Glutamatergic neuron (in vitro differentiated cells): ENCODE measurements around the gene NFKBIE. TPM values are rescaled to one million over a fixed set of nuclear protein-coding genes. Genes with fewer than 3 reads are reported as not detected.

Source experiments
- DNase-seq: peaks from one replicate; pipeline ENCODE4 v3.0.0; 2022
- H3K27ac Mint-ChIP-seq: one replicate; pipeline ENCODE4 v1.8.0; 2020; ENCODE audit warnings: mild to moderate bottlenecking, mixed read lengths, inconsistent platforms; ENCODE audit not compliant: unreplicated experiment
- H3K27me3 Mint-ChIP-seq: one replicate; pipeline ENCODE4 v1.8.0; 2020; ENCODE audit warnings: mild to moderate bottlenecking, moderate library complexity, mixed read lengths, inconsistent platforms; ENCODE audit not compliant: unreplicated experiment
- H3K36me3 Mint-ChIP-seq: one replicate; pipeline ENCODE4 v1.8.0; 2020; ENCODE audit warnings: mild to moderate bottlenecking, mixed read lengths, inconsistent platforms; ENCODE audit not compliant: unreplicated experiment
- H3K4me1 Mint-ChIP-seq: one replicate; pipeline ENCODE4 v1.8.0; 2020; ENCODE audit warnings: mild to moderate bottlenecking, low read depth, mixed read lengths, inconsistent platforms; ENCODE audit not compliant: unreplicated experiment
- H3K4me3 Mint-ChIP-seq: one replicate; pipeline ENCODE4 v1.8.0; 2020; ENCODE audit warnings: mild to moderate bottlenecking, mixed read lengths, inconsistent platforms; ENCODE audit not compliant: unreplicated experiment
- H3K9me3 Mint-ChIP-seq: one replicate; pipeline ENCODE4 v1.8.0; 2020; ENCODE audit warnings: mild to moderate bottlenecking, moderate library complexity, mixed read lengths, inconsistent platforms; ENCODE audit not compliant: unreplicated experiment
- total RNA-seq: library from RNA; stranded (reverse); fragmentation: NEBNext Ultra II Directional; extraction: Animal tissue kit (Norgen Biotek cat#: 25700); gene quantifications from one replicate; pipeline ENCODE4 v1.2.1, GENCODE V29; 2021; ENCODE audit not compliant: unreplicated experiment
- TF ChIP-seq, protein P1 (sequence below): fragments of 200-600 bp; sonication (generic); IDR thresholded peaks from one replicate; pipeline ENCODE4 v1.5.0; 2021; ENCODE audit not compliant: partially characterized antibody, unreplicated experiment

The NFKBIE gene
- total RNA-seq, 1 donor from 2014 or later, result 15.3 TPM

DNA sequence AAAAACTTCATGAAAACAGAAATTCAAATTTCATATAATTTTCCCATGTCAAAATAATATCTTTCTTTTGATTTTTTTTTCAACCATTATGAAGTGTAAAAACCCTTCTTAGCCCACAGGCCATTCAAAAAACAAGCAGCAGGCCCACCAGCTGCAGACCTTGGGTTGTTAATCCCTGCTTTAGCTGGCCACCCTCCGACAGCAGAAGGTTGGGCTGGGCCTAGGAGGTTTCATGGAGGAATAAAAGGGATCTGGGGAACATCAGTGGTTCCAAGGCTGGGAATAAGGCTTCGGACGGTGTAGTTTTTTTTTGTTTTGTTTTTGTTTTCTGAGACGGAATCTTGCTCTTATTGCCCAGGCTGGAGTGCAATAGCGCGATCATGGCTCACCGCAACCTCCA, 22.0 kb downstream of the NFKBIE start:
- Mint-ChIP-seq H3K27me3 (peaks cover 26% of the 10 kb centered on the region), H3K4me1 (peaks cover 16% of the 10 kb centered on the region), H3K9me3 (peaks cover 21% of the 10 kb centered on the region), H3K4me3 (no peak overlapping the region), H3K27ac (no peak overlapping the region), H3K36me3 (peaks cover under 1% of the 10 kb centered on the region)
- TF ChIP-seq, protein P1, sequence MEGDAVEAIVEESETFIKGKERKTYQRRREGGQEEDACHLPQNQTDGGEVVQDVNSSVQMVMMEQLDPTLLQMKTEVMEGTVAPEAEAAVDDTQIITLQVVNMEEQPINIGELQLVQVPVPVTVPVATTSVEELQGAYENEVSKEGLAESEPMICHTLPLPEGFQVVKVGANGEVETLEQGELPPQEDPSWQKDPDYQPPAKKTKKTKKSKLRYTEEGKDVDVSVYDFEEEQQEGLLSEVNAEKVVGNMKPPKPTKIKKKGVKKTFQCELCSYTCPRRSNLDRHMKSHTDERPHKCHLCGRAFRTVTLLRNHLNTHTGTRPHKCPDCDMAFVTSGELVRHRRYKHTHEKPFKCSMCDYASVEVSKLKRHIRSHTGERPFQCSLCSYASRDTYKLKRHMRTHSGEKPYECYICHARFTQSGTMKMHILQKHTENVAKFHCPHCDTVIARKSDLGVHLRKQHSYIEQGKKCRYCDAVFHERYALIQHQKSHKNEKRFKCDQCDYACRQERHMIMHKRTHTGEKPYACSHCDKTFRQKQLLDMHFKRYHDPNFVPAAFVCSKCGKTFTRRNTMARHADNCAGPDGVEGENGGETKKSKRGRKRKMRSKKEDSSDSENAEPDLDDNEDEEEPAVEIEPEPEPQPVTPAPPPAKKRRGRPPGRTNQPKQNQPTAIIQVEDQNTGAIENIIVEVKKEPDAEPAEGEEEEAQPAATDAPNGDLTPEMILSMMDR, result no peak
- no peak for DNase-seq

DNA sequence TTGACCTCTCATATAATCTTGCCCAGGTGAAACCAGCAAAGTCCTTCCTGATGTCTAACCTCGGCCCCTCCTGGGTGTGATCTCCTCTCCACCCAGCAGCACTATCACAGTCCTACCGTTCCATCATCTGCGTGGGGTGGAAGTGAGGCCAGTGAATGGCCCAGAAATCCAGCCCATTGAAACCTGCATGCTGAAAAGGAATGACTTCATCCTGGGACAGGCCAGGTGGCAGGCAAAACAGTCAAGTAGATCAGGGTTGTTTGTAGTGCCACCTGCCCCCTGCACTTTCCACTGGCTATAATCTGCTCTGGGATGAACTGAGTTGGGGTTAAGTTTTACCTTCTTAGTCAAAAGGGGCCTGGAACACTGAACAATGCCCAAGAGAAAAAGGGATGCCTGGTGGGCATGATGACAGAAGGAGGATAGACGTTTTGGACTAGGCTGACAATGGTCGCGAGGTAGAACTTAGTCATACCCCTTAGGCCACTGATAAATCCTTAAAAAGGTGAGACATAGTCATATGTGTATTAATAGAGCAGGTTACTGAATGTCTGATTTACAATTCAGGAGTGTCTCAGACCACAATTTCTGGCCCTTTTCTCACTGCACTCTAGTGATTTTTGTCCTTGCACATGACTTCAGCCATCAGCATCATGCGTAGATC, 26.5 kb downstream of the NFKBIE start:
- Mint-ChIP-seq H3K4me3 (peak overlapping the region; percentile 47), H3K27me3 (peaks cover 11% of the 10 kb centered on the region), H3K27ac (peak overlapping the region; percentile 92), H3K4me1 (peaks cover 27% of the 10 kb centered on the region), H3K9me3 (peaks cover 7% of the 10 kb centered on the region), H3K36me3 (no peaks in the 10 kb centered on the region)
- TF ChIP-seq, protein P1, result no peak
- no peak for DNase-seq

DNA sequence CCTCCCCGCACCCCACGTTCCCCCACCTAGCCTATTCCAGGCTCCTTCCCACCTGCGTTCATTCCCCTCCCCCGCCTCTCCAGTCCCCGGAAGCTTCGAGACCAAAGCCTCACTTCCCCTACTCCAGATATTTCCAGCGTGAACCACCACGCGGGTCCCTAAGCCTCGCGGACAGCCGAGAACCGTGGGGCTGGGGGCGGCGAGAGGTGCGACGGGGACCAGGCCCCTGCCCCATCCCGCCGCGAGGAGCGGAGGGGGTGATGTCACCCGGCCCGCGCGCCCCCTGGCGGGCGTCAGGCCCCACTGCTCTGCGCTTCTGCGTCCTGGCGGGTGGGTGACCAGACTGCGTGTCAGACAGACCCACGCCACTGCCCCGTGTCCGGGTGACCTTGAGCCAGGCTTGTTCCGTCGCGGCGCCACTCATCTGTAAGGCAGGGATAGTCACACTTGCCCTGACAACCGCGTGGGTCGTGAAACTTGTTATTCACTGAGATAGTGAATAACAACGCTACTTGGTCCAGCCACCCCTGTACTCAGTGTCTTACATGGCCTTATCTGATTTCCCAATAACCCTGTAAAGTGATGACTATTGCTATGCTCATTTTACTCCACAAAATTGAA, 27.4 kb downstream of the NFKBIE start:
- peak overlapping the region; percentile 77 for H3K4me3 Mint-ChIP-seq
- TF ChIP-seq, protein P1, result peak; percentile 99
- peaks cover 7% of the 10 kb centered on the region for H3K9me3 Mint-ChIP-seq
- peak overlapping the region; percentile 92 for H3K27ac Mint-ChIP-seq
- peak; percentile 87 for DNase-seq
- H3K36me3 Mint-ChIP-seq, result no peaks in the 10 kb centered on the region
- H3K27me3 Mint-ChIP-seq, result peaks cover 11% of the 10 kb centered on the region
- peaks cover 31% of the 10 kb centered on the region for H3K4me1 Mint-ChIP-seq

DNA sequence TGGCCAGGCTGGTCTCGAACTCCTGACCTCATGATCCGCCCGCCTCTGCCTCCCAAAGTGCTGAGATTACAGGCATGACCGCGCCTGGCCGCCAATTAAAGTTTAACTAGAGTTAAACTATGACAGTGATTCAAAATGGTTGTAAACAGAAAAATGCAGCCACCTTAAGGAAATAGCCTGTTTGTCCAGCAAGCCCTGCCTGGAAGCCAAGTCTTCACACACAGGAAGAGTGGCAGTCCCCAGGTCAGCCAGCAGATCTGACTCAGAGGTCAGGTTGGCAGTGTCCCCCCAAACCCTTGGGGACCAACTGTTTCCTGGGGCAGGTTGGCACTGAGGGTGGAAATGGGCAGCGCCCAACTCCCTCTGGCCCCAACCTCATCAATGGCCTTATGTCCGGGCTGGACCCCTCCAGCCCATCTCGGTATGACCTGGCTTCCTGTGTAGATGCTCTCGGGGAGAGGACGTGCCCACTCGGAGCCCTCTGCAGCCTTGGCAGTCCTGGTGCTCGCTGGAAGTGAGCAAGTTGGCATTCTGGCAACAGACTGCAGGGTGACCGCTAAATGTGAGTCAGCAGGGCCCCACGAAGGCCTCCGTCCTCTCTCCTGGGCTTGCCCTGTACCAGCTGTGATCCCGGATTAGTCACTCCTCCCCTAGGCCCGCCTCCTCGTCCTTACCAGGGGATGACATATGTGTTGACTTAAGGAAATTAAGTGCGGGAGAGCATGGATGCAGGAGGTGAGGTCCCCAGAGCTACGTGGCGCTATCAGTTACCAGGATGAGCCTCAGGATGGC, 28.1 kb downstream of the NFKBIE start:
- Mint-ChIP-seq H3K27ac (peak overlapping the region; percentile 92), H3K9me3 (peaks cover 7% of the 10 kb centered on the region), H3K4me1 (peaks cover 31% of the 10 kb centered on the region), H3K27me3 (peaks cover 11% of the 10 kb centered on the region), H3K4me3 (peak overlapping the region; percentile 77), H3K36me3 (no peaks in the 10 kb centered on the region)
- TF ChIP-seq, protein P1, result no peak
- peak; percentile 76 for DNase-seq
